ENCODE results near the gene MORN3. TPM values are rescaled to one million over a fixed set of nuclear protein-coding genes. Genes with fewer than 3 reads are reported as not detected.
"Not testable (repeated sequence)": the region's sequence is repeated elsewhere in the genome, so short reads cannot be mapped to it uniquely, and the experiment has no call there.

Gene MORN3
- total and polyA plus RNA-seq, 2 experiments from 2014 or later = 0.58 TPM; not detected in 1

DNA sequence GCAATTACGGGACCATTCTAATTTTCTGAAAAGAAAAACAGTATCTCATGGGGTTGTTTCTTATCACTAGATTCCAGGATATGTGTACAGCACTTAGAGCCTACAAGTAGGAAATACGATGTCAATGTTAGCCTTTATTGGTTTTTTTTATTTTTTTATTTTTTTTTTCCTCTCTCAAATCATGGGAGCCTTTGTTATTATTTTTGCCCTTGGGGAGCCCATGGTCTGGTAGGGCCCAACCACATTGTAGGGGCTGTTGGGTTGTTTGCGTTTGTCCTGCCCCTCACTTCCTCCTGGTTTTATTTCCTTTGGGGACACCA, 5.9 kb downstream of the MORN3 start:
- Histone ChIP-seq H3K9ac (no peak overlapping the region), H3K27ac (no peak overlapping the region), H3K4me1 (ENCODE audit: insufficient read depth) (no peaks in the 10 kb centered on the region), H2AFZ (no peak overlapping the region), H4K20me1 (ENCODE audit: insufficient read depth) (no peaks in the 10 kb centered on the region), H3K36me3 (ENCODE audit: low read depth) (no peaks in the 10 kb centered on the region), H3K9me2 (ENCODE audit: insufficient read depth) (no peaks in the 10 kb centered on the region), H3K27me3 (replicated peaks; ENCODE audit: insufficient read depth) (no peaks in the 10 kb centered on the region), H3K79me2 (ENCODE audit: insufficient read depth) (no peaks in the 10 kb centered on the region), H3K4me2 (ENCODE audit: unreplicated experiment) (no peak overlapping the region), H3K9me3 (ENCODE audit: low read depth) (no peaks in the 10 kb centered on the region), H3F3A (ENCODE audit: insufficient read depth) (no peaks in the 10 kb centered on the region), H3K4me3 (no peak overlapping the region)
- 95 to 98% methylated on average over 3 of the region's 3 CpGs for WGBS, 2 experiments (ENCODE audit: low coverage in 1 of 2, low lambda C conversion rate in 2 of 2, missing lambda C conversion rate in 2 of 2)
- DNase-seq = no peak
- TF ChIP-seq EZH2phosphoT487 (IDR thresholded peaks at IDR 0.05; ENCODE audit: insufficient read depth, low read depth) = no peak
- TF ChIP-seq EZH2 (IDR thresholded peaks at IDR 0.05; ENCODE audit: insufficient read depth, poor library complexity, severe bottlenecking) = no peak
- in situ Hi-C loops (cut with MboI) = no loop called here

GRCh38 chr12:121661353-121662105, 7.9 kb downstream of the MORN3 start:
- H3K9ac ChIP-seq; H2AFZ ChIP-seq; H4K20me1 ChIP-seq (ENCODE audit: insufficient read depth); H3K27me3 ChIP-seq (replicated peaks; ENCODE audit: insufficient read depth); in situ Hi-C loops (cut with MboI); H3K79me2 ChIP-seq (ENCODE audit: insufficient read depth); DNase-seq; H3K4me3 ChIP-seq; H3K36me3 ChIP-seq (ENCODE audit: low read depth); H3F3A ChIP-seq (ENCODE audit: insufficient read depth); H3K4me1 ChIP-seq (ENCODE audit: insufficient read depth); H3K27ac ChIP-seq; H3K9me3 ChIP-seq (ENCODE audit: low read depth); H3K4me2 ChIP-seq (ENCODE audit: unreplicated experiment); H3K9me2 ChIP-seq (ENCODE audit: insufficient read depth): not testable (repeated sequence)
- whole genome bisulfite sequencing, 2 experiments (ENCODE audit: low coverage in 1 of 2, low lambda C conversion rate in 2 of 2, missing lambda C conversion rate in 2 of 2) = 80 to 81% methylated on average over 11 of the region's 11 CpGs

- TF ChIP-seq EZH2 (IDR thresholded peaks at IDR 0.05; ENCODE audit: insufficient read depth, poor library complexity, severe bottlenecking) = no peak
- no peak for TF ChIP-seq EZH2phosphoT487 (IDR thresholded peaks at IDR 0.05; ENCODE audit: insufficient read depth, low read depth)
- no peaks in the 10 kb centered on the region for H3K9me3 ChIP-seq (ENCODE audit: low read depth)
- H3K9ac ChIP-seq = no peak overlapping the region
- H3K4me3 ChIP-seq = no peak overlapping the region
- H2AFZ ChIP-seq = no peak overlapping the region
- no peak for DNase-seq
- no peak overlapping the region for H3K27ac ChIP-seq
- no peak overlapping the region for H3K4me2 ChIP-seq (ENCODE audit: unreplicated experiment)
- WGBS, 2 experiments (ENCODE audit: low coverage in 1 of 2, low lambda C conversion rate in 2 of 2, missing lambda C conversion rate in 2 of 2) = 94 to 96% methylated on average over 18 of the region's 18 CpGs
- H3K9me2 ChIP-seq (ENCODE audit: insufficient read depth) = no peaks in the 10 kb centered on the region
- H3F3A ChIP-seq (ENCODE audit: insufficient read depth) = no peaks in the 10 kb centered on the region
- no peaks in the 10 kb centered on the region for H3K79me2 ChIP-seq (ENCODE audit: insufficient read depth)
- no peaks in the 10 kb centered on the region for H3K36me3 ChIP-seq (ENCODE audit: low read depth)
- H3K4me1 ChIP-seq (ENCODE audit: insufficient read depth) = no peaks in the 10 kb centered on the region
- no peaks in the 10 kb centered on the region for H3K27me3 ChIP-seq (replicated peaks; ENCODE audit: insufficient read depth)
- H4K20me1 ChIP-seq (ENCODE audit: insufficient read depth) = no peaks in the 10 kb centered on the region
- in situ Hi-C loops (cut with MboI) = no loop called here
Measured at GRCh38 chr12:121657305-121658008, 12.0 kb downstream of the MORN3 start.

- in situ Hi-C loops (cut with MboI) = no loop called here
- no peak overlapping the region for H3K4me3 ChIP-seq
- DNase-seq = no peak
- H3K27ac ChIP-seq = no peak overlapping the region
- H3K4me1 ChIP-seq (ENCODE audit: insufficient read depth) = no peaks in the 10 kb centered on the region
- no peak overlapping the region for H3K4me2 ChIP-seq (ENCODE audit: unreplicated experiment)
- no peaks in the 10 kb centered on the region for H3K36me3 ChIP-seq (ENCODE audit: low read depth)
- no peaks in the 10 kb centered on the region for H4K20me1 ChIP-seq (ENCODE audit: insufficient read depth)
- WGBS, 2 experiments (ENCODE audit: low coverage in 1 of 2, low lambda C conversion rate in 2 of 2, missing lambda C conversion rate in 2 of 2) = 95% methylated on average over 2 of the region's 2 CpGs
- H3K9me3 ChIP-seq (ENCODE audit: low read depth) = no peaks in the 10 kb centered on the region
- no peaks in the 10 kb centered on the region for H3F3A ChIP-seq (ENCODE audit: insufficient read depth)
- no peak overlapping the region for H2AFZ ChIP-seq
- TF ChIP-seq EZH2phosphoT487 (IDR thresholded peaks at IDR 0.05; ENCODE audit: insufficient read depth, low read depth) (no peak), EZH2 (IDR thresholded peaks at IDR 0.05; ENCODE audit: insufficient read depth, poor library complexity, severe bottlenecking) (no peak)
- no peaks in the 10 kb centered on the region for H3K9me2 ChIP-seq (ENCODE audit: insufficient read depth)
- H3K9ac ChIP-seq = no peak overlapping the region
- no peaks in the 10 kb centered on the region for H3K27me3 ChIP-seq (replicated peaks; ENCODE audit: insufficient read depth)
- no peaks in the 10 kb centered on the region for H3K79me2 ChIP-seq (ENCODE audit: insufficient read depth)
Measured at GRCh38 chr12:121656122-121656521, 13.3 kb downstream of the MORN3 start.

Data from GM23248 (cell line).